Spleen (tissue), 7 donors: Measurements from ENCODE around the gene ARPC4.

ENCODE experiments used
- POLR2A ChIP-seq, 3 donors: fragments of 450-650 bp; IDR thresholded peaks; one replicate each; pipeline ENCODE4 v1.5.1; 2017; ENCODE audit warnings: antibody characterized with exemption in 3 of 3, mild to moderate bottlenecking in 1 of 3
- TF ChIP-seq, protein P1 (sequence below), 11 experiments: fragments of 200-600 bp in 7 of 11; fragments of 450-650 bp in 4 of 11; sonication (generic) in 4 of 11; IDR thresholded peaks in 8 of 11; conservative IDR thresholded peaks in 3 of 11; 1 replicate in 7 of 11; 2 replicates in 4 of 11; pipeline versions ENCODE4 v1.4.0 to v1.8.0; 2016 to 2021; ENCODE audit warnings: antibody characterized with exemption in 11 of 11, inconsistent platforms in 4 of 11, mild to moderate bottlenecking in 1 of 11
- donor health status: DM: no; HTN: no; CAD: no; lungs with moderate emphysema.
- donor health status: DM: no; HTN: no; CAD: no.
- donor health status: DM: no; HTN: no; CAD: no.

DNA sequence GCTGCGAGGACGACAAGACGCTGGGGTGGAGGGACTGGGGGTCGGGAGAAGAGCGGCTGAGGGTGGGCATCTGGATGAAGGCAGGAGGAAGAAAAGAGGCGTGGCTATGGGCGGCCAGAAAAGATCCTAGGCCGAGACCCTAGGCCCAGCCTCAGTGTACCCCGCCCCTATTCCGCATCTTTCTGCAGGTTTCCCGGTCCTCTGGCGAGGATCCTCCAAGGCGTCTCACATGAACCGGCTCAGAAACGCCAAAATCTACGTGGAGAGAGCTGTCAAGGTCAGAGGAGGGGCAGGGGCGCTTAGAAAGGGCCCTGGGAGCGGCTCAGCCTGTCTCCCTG lies 17.5 kb downstream of the ARPC4 start:
- TF ChIP-seq, protein P1, sequence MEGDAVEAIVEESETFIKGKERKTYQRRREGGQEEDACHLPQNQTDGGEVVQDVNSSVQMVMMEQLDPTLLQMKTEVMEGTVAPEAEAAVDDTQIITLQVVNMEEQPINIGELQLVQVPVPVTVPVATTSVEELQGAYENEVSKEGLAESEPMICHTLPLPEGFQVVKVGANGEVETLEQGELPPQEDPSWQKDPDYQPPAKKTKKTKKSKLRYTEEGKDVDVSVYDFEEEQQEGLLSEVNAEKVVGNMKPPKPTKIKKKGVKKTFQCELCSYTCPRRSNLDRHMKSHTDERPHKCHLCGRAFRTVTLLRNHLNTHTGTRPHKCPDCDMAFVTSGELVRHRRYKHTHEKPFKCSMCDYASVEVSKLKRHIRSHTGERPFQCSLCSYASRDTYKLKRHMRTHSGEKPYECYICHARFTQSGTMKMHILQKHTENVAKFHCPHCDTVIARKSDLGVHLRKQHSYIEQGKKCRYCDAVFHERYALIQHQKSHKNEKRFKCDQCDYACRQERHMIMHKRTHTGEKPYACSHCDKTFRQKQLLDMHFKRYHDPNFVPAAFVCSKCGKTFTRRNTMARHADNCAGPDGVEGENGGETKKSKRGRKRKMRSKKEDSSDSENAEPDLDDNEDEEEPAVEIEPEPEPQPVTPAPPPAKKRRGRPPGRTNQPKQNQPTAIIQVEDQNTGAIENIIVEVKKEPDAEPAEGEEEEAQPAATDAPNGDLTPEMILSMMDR (IDR thresholded peaks at IDR 0.05 in 8 of 11, conservative IDR thresholded peaks at IDR 0.05 in 3 of 11), result no peak
- TF ChIP-seq POLR2A (IDR thresholded peaks at IDR 0.05), result no peak
